Measurements from ENCODE around the gene AATF.

AATF gene

DNA sequence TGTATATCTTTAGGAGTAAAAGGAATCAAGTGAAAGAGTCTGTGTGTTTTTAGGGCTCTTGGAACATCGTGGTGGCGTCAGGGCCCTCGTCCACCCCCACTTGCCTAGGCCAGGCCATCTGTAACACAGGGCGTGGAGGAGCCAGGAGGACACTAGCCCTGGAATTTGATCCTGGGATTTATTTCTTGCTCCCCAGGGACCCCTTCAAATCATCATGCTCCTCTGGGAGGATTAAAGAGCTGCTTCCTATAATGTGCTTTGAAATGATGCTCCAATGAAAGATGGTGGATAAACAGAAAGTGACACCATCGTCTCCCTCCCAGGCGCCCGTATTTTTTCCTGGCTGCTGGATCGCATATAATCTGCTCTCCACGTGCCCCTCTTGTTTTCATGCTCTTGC lies 113.3 kb downstream of the AATF start:
- H3K4me3 ChIP-seq (ENCODE audit: low read depth, low read length, poor library complexity, severe bottlenecking) = no peak overlapping the region
- TF ChIP-seq CTCF (IDR thresholded peaks at IDR 0.05; ENCODE audit: low read length) (no peak), EZH2 (IDR thresholded peaks at IDR 0.05; ENCODE audit: borderline replicate concordance, low read length) (no peak)
- H3K27me3 ChIP-seq (ENCODE audit: insufficient read depth, low read length) = no peaks in the 10 kb centered on the region
- H3K9me2 ChIP-seq (ENCODE audit: low read depth, low read length) = no peaks in the 10 kb centered on the region
- no peaks in the 10 kb centered on the region for H3K4me1 ChIP-seq (ENCODE audit: insufficient read depth, low read length, severe bottlenecking)
- H2AFZ ChIP-seq (ENCODE audit: low read length) = no peak overlapping the region
- H3K9ac ChIP-seq (ENCODE audit: low read length) = no peak overlapping the region
- no peaks in the 10 kb centered on the region for H3F3A ChIP-seq (ENCODE audit: insufficient read depth, low read length)
- peaks cover 8% of the 10 kb centered on the region; the same call in 1 of the 2 replicates for H3K36me3 ChIP-seq (ENCODE audit: insufficient read depth, low read length)
- H4K20me1 ChIP-seq (ENCODE audit: insufficient read depth, low read length) = no peaks in the 10 kb centered on the region
- H3K79me2 ChIP-seq (ENCODE audit: insufficient read depth, low read length) = no peaks in the 10 kb centered on the region
- H3K27ac ChIP-seq (ENCODE audit: low read depth, low read length, poor library complexity, severe bottlenecking) = no peak overlapping the region
- H3K9me3 ChIP-seq (ENCODE audit: low read length) = no peaks in the 10 kb centered on the region
- H3K4me2 ChIP-seq (ENCODE audit: low read length) = no peak overlapping the region

GRCh38 chr17:37064206-37064605 lies 115.5 kb downstream of the AATF start:
- Histone ChIP-seq H3K4me2 (ENCODE audit: low read length) (no peak overlapping the region), H3K9me2 (ENCODE audit: low read depth, low read length) (no peaks in the 10 kb centered on the region), H3K36me3 (ENCODE audit: insufficient read depth, low read length) (no peaks in the 10 kb centered on the region), H2AFZ (ENCODE audit: low read length) (no peak overlapping the region), H3F3A (ENCODE audit: insufficient read depth, low read length) (no peaks in the 10 kb centered on the region), H3K9me3 (ENCODE audit: low read length) (no peaks in the 10 kb centered on the region), H3K79me2 (ENCODE audit: insufficient read depth, low read length) (no peaks in the 10 kb centered on the region), H3K27me3 (ENCODE audit: insufficient read depth, low read length) (peaks cover 6% of the 10 kb centered on the region; the same call in 1 of the 2 replicates), H4K20me1 (ENCODE audit: insufficient read depth, low read length) (no peaks in the 10 kb centered on the region), H3K27ac (ENCODE audit: low read depth, low read length, poor library complexity, severe bottlenecking) (no peak overlapping the region), H3K4me3 (ENCODE audit: low read depth, low read length, poor library complexity, severe bottlenecking) (no peak overlapping the region), H3K4me1 (ENCODE audit: insufficient read depth, low read length, severe bottlenecking) (no peaks in the 10 kb centered on the region), H3K9ac (ENCODE audit: low read length) (no peak overlapping the region)
- TF ChIP-seq EZH2 (IDR thresholded peaks at IDR 0.05; ENCODE audit: borderline replicate concordance, low read length) (no peak), CTCF (IDR thresholded peaks at IDR 0.05; ENCODE audit: low read length) (no peak)

- no peaks in the 10 kb centered on the region for H3F3A ChIP-seq (ENCODE audit: insufficient read depth, low read length)
- TF ChIP-seq EZH2 (IDR thresholded peaks at IDR 0.05; ENCODE audit: borderline replicate concordance, low read length) (no peak), CTCF (IDR thresholded peaks at IDR 0.05; ENCODE audit: low read length) (no peak)
- no peaks in the 10 kb centered on the region for H3K36me3 ChIP-seq (ENCODE audit: insufficient read depth, low read length)
- H3K27me3 ChIP-seq (ENCODE audit: insufficient read depth, low read length) = peaks cover 8% of the 10 kb centered on the region; the same call in 1 of the 2 replicates
- H3K4me1 ChIP-seq (ENCODE audit: insufficient read depth, low read length, severe bottlenecking) = no peaks in the 10 kb centered on the region
- H3K9me2 ChIP-seq (ENCODE audit: low read depth, low read length) = no peaks in the 10 kb centered on the region
- H2AFZ ChIP-seq (ENCODE audit: low read length) = no peak overlapping the region
- H3K79me2 ChIP-seq (ENCODE audit: insufficient read depth, low read length) = no peaks in the 10 kb centered on the region
- no peaks in the 10 kb centered on the region for H3K9me3 ChIP-seq (ENCODE audit: low read length)
- no peak overlapping the region for H3K4me3 ChIP-seq (ENCODE audit: low read depth, low read length, poor library complexity, severe bottlenecking)
- no peaks in the 10 kb centered on the region for H4K20me1 ChIP-seq (ENCODE audit: insufficient read depth, low read length)
- no peak overlapping the region for H3K9ac ChIP-seq (ENCODE audit: low read length)
- H3K27ac ChIP-seq (ENCODE audit: low read depth, low read length, poor library complexity, severe bottlenecking) = no peak overlapping the region
- H3K4me2 ChIP-seq (ENCODE audit: low read length) = no peak overlapping the region
Measured at GRCh38 chr17:37064956-37065355, 116.2 kb downstream of the AATF start.
